Measurements from ENCODE around the gene VPS26B.

GRCh38 chr11:134242376-134242775 lies 17.9 kb downstream of the VPS26B start:
- TF ChIP-seq CTCF (conservative IDR thresholded peaks at IDR 0.05) (no peak), ZFX (IDR thresholded peaks at IDR 0.05) (no peak)
